DOHH2 (cell line): ENCODE results near the gene SNRNP25.

ENCODE experiments used
- H3F3A ChIP-seq: fragments of 200-600 bp; sonication (generic), shearing (Covaris generic); 2 replicates; pipeline ENCODE4 v1.6.0; 2016; ENCODE audit warnings: antibody characterized with exemption, mild to moderate bottlenecking; ENCODE audit not compliant: control insufficient read depth, insufficient read depth
- H3K27ac ChIP-seq: fragments of 200-600 bp; sonication (generic); 2 replicates; pipeline ENCODE4 v1.5.1; 2014; ENCODE audit warnings: low read depth, mild to moderate bottlenecking, low read length, moderate library complexity
- H3K27me3 ChIP-seq: fragments of 200-600 bp; sonication (generic); 2 replicates; pipeline ENCODE4 v1.6.1; 2014; ENCODE audit warnings: mild to moderate bottlenecking, low read length, mixed read lengths; ENCODE audit not compliant: control insufficient read depth
- H3K36me3 ChIP-seq: fragments of 200-600 bp; sonication (generic); 2 replicates; pipeline ENCODE4 v1.6.1; 2014; ENCODE audit warnings: mild to moderate bottlenecking, low read length, moderate library complexity, mixed read lengths; ENCODE audit not compliant: control insufficient read depth
- H3K4me1 ChIP-seq: fragments of 200-600 bp; sonication (generic); 2 replicates; pipeline ENCODE4 v1.6.1; 2014; ENCODE audit warnings: mild to moderate bottlenecking, low read length, mixed read lengths; ENCODE audit not compliant: control insufficient read depth
- H3K4me2 ChIP-seq: fragments of 200-600 bp; sonication (generic); 2 replicates; pipeline ENCODE4 v1.6.0; 2014; ENCODE audit warnings: mild to moderate bottlenecking, low read length, moderate library complexity
- H3K4me3 ChIP-seq: fragments of 200-600 bp; sonication (generic); 2 replicates; pipeline ENCODE4 v1.5.1; 2014; ENCODE audit warnings: mild to moderate bottlenecking, low read length, mixed read lengths
- H3K79me2 ChIP-seq: fragments of 200-600 bp; sonication (generic); 2 replicates; pipeline ENCODE4 v1.6.1; 2014; ENCODE audit warnings: mild to moderate bottlenecking, low read length, mixed read lengths; ENCODE audit not compliant: control insufficient read depth
- H3K9me2 ChIP-seq: fragments of 200-600 bp; sonication (generic); replicated peaks from 2 replicates; pipeline ENCODE4 v1.6.1; 2014; ENCODE audit warnings: mild to moderate bottlenecking, low read length, mixed read lengths; ENCODE audit not compliant: control insufficient read depth
- H3K9me3 ChIP-seq: fragments of 200-600 bp; sonication (generic); 2 replicates; pipeline ENCODE4 v1.6.1; 2014; ENCODE audit warnings: antibody characterized with exemption, low read length, mixed read lengths; ENCODE audit not compliant: control insufficient read depth, insufficient read depth
- H4K20me1 ChIP-seq: fragments of 200-600 bp; sonication (generic); 2 replicates; pipeline ENCODE4 v1.6.0; 2014; ENCODE audit warnings: low read depth, mild to moderate bottlenecking, antibody characterized with exemption, low read length, moderate library complexity; ENCODE audit not compliant: control insufficient read depth, insufficient read depth
- CTCF ChIP-seq: fragments of 200-600 bp; sonication (generic); IDR thresholded peaks from one replicate; pipeline ENCODE4 v1.5.1; 2014; ENCODE audit warnings: antibody characterized with exemption, mild to moderate bottlenecking, low read depth, low read length; ENCODE audit not compliant: poor library complexity, severe bottlenecking
- EZH2phosphoT487 ChIP-seq: fragments of 200-600 bp; sonication (generic); IDR thresholded peaks from 2 replicates; pipeline ENCODE4 v1.6.1; 2017; ENCODE audit warnings: borderline replicate concordance, mild to moderate bottlenecking, antibody characterized with exemption, low read length, moderate library complexity, mixed read lengths

Gene SNRNP25

GRCh38 chr16:71540-72401 is 18.1 kb downstream of the SNRNP25 start:
- Histone ChIP-seq H3K4me3 (no peak overlapping the region), H3K4me1 (peaks cover 10% of the 10 kb centered on the region), H4K20me1 (no peaks in the 10 kb centered on the region), H3K79me2 (no peaks in the 10 kb centered on the region), H3K9me2 (no peaks in the 10 kb centered on the region), H3K36me3 (no peaks in the 10 kb centered on the region), H3K4me2 (no peak overlapping the region), H3K27ac (no peak overlapping the region), H3F3A (no peaks in the 10 kb centered on the region), H3K27me3 (peaks cover 59% of the 10 kb centered on the region), H3K9me3 (no peaks in the 10 kb centered on the region)
- no peak for TF ChIP-seq EZH2phosphoT487
- no peak for TF ChIP-seq CTCF

GRCh38 chr16:72561-73548 is 19.2 kb downstream of the SNRNP25 start, which contains the start of gene RHBDF1:
Gene RHBDF1, minus strand, starts transcription at chr16:72631. Its CDS starts 7,616 bp downstream, at chr16:65015.
- no peaks in the 10 kb centered on the region for H3K9me3 ChIP-seq
- H3K4me2 ChIP-seq: no peak within 1 kb of the TSS
- no peak within 1 kb of the TSS for H3K4me3 ChIP-seq
- H3K27ac ChIP-seq: no peak within 1 kb of the TSS
- no peaks in the 10 kb centered on the region for H3F3A ChIP-seq
- no peaks in the 10 kb centered on the region for H4K20me1 ChIP-seq
- no peaks in the 10 kb centered on the region for H3K9me2 ChIP-seq
- no peaks in the 10 kb centered on the region for H3K79me2 ChIP-seq
- no peaks in the 10 kb centered on the region for H3K36me3 ChIP-seq
- H3K27me3 ChIP-seq: peaks cover 51% of the 10 kb centered on the region
- H3K4me1 ChIP-seq: peaks cover 17% of the 10 kb centered on the region
- TF ChIP-seq CTCF (no peak), EZH2phosphoT487 (peak; percentile 35; the same call in 1 of the 2 replicates)

GRCh38 chr16:74051-74746 is 20.6 kb downstream of the SNRNP25 start:
- no peaks in the 10 kb centered on the region for H3K36me3 ChIP-seq
- H3K4me3 ChIP-seq: no peak overlapping the region
- H3K27me3 ChIP-seq: peaks cover 47% of the 10 kb centered on the region
- no peaks in the 10 kb centered on the region for H4K20me1 ChIP-seq
- peaks cover 23% of the 10 kb centered on the region for H3K4me1 ChIP-seq
- H3K27ac ChIP-seq: no peak overlapping the region
- H3F3A ChIP-seq: no peaks in the 10 kb centered on the region
- H3K4me2 ChIP-seq: no peak overlapping the region
- TF ChIP-seq EZH2phosphoT487 (no peak), CTCF (no peak)
- no peaks in the 10 kb centered on the region for H3K9me3 ChIP-seq
- H3K79me2 ChIP-seq: peaks cover 7% of the 10 kb centered on the region
- H3K9me2 ChIP-seq: no peaks in the 10 kb centered on the region
